Osteoblast (primary cell): ENCODE results near the gene SLC25A21. TPM values are rescaled to one million over a fixed set of nuclear protein-coding genes. Genes with fewer than 3 reads are reported as not detected.

ENCODE experiments used
- DNase-seq: peaks from one replicate; pipeline ENCODE4 v3.0.0; 2011; ENCODE audit warnings: low spot score, mixed read lengths; ENCODE audit not compliant: insufficient read length; ENCODE audit errors: missing footprints
- H2AFZ ChIP-seq: 2 replicates; pipeline ENCODE4 v1.6.0; 2011; ENCODE audit warnings: mild to moderate bottlenecking, low read length
- H3K27ac ChIP-seq: 2 replicates; pipeline ENCODE4 v1.5.1; 2011; ENCODE audit warnings: mild to moderate bottlenecking, low read depth, low read length, moderate library complexity
- H3K27me3 ChIP-seq: 2 replicates; pipeline ENCODE4 v1.6.0; 2012; ENCODE audit warnings: mild to moderate bottlenecking, control low read depth, inconsistent platforms, low read length, moderate library complexity; ENCODE audit not compliant: insufficient read depth
- H3K36me3 ChIP-seq: 2 replicates; pipeline ENCODE4 v1.5.1; 2011; ENCODE audit warnings: mild to moderate bottlenecking, low read length, control low read depth, moderate library complexity; ENCODE audit not compliant: insufficient read depth
- H3K4me1 ChIP-seq: 2 replicates; pipeline ENCODE4 v1.5.1; 2011; ENCODE audit warnings: mild to moderate bottlenecking, low read length, control low read depth, moderate library complexity; ENCODE audit not compliant: insufficient read depth
- H3K4me2 ChIP-seq: 2 replicates; pipeline ENCODE4 v1.6.0; 2011; ENCODE audit warnings: mild to moderate bottlenecking, low read length; ENCODE audit not compliant: insufficient read depth
- H3K4me3 ChIP-seq: fragments of 200-600 bp; sonication (generic); 3 replicates; pipeline ENCODE4 v1.5.1; 2012; ENCODE audit warnings: mild to moderate bottlenecking, low read length, inconsistent platforms; ENCODE audit not compliant: insufficient read depth
- H3K79me2 ChIP-seq: 2 replicates; pipeline ENCODE4 v1.6.0; 2012; ENCODE audit warnings: mild to moderate bottlenecking, low read length, control low read depth, inconsistent platforms; ENCODE audit not compliant: insufficient read depth
- H3K9me3 ChIP-seq: 2 replicates; pipeline ENCODE4 v1.5.1; 2011; ENCODE audit warnings: low read depth, low read length, control low read depth
- H4K20me1 ChIP-seq: 2 replicates; pipeline ENCODE4 v1.6.0; 2012; ENCODE audit warnings: mild to moderate bottlenecking, low read length, control low read depth; ENCODE audit not compliant: insufficient read depth
- CTCF ChIP-seq: IDR thresholded peaks from 2 replicates; pipeline ENCODE4 v1.5.1; 2011; ENCODE audit warnings: mild to moderate bottlenecking, low read depth, low read length, moderate library complexity; ENCODE audit errors: extremely low read depth
- total RNA-seq: library from RNA; depleted of rRNA; stranded (reverse); fragments of >200 nt; gene quantifications from 2 replicates; pipeline ENCODE4 v1.2.3, GENCODE V29; 2012

SLC25A21 gene
- total RNA-seq, 1 donor, result 0.72 TPM

- Histone ChIP-seq H3K4me1 (no peaks in the 10 kb centered on the region), H2AFZ (no peak overlapping the region), H3K36me3 (no peaks in the 10 kb centered on the region), H3K27me3 (no peaks in the 10 kb centered on the region), H3K27ac (no peak overlapping the region), H3K4me2 (no peak overlapping the region), H3K9me3 (no peaks in the 10 kb centered on the region), H4K20me1 (no peaks in the 10 kb centered on the region), H3K4me3 (no peak overlapping the region), H3K79me2 (no peaks in the 10 kb centered on the region)
- DNase-seq, result no peak
- no peak for TF ChIP-seq CTCF
These were observed 288.4 kb downstream of the SLC25A21 start for GRCh38 chr14:36884049-36884448.

GRCh38 chr14:36880276-36880675 lies 292.1 kb downstream of the SLC25A21 start:
- Histone ChIP-seq H3K4me1 (no peaks in the 10 kb centered on the region), H3K36me3 (no peaks in the 10 kb centered on the region), H3K4me3 (no peak overlapping the region), H3K27ac (no peak overlapping the region), H3K4me2 (no peak overlapping the region), H4K20me1 (no peaks in the 10 kb centered on the region), H3K79me2 (no peaks in the 10 kb centered on the region), H3K27me3 (no peaks in the 10 kb centered on the region), H3K9me3 (no peaks in the 10 kb centered on the region), H2AFZ (no peak overlapping the region)
- DNase-seq, result no peak
- TF ChIP-seq CTCF, result no peak

GRCh38 chr14:36879558-36879957 lies 292.8 kb downstream of the SLC25A21 start:
- H2AFZ ChIP-seq, result no peak overlapping the region
- H3K27ac ChIP-seq, result no peak overlapping the region
- no peaks in the 10 kb centered on the region for H3K9me3 ChIP-seq
- H4K20me1 ChIP-seq, result no peaks in the 10 kb centered on the region
- no peaks in the 10 kb centered on the region for H3K79me2 ChIP-seq
- no peaks in the 10 kb centered on the region for H3K27me3 ChIP-seq
- TF ChIP-seq CTCF, result no peak
- no peaks in the 10 kb centered on the region for H3K4me1 ChIP-seq
- DNase-seq, result no peak
- no peak overlapping the region for H3K4me2 ChIP-seq
- H3K4me3 ChIP-seq, result no peak overlapping the region
- no peaks in the 10 kb centered on the region for H3K36me3 ChIP-seq

GRCh38 chr14:36874396-36875138 lies 297.8 kb downstream of the SLC25A21 start:
- H3K9me3 ChIP-seq, result no peaks in the 10 kb centered on the region
- no peak overlapping the region for H3K27ac ChIP-seq
- no peaks in the 10 kb centered on the region for H3K27me3 ChIP-seq
- H3K4me2 ChIP-seq, result no peak overlapping the region
- no peaks in the 10 kb centered on the region for H3K36me3 ChIP-seq
- H4K20me1 ChIP-seq, result no peaks in the 10 kb centered on the region
- H2AFZ ChIP-seq, result no peak overlapping the region
- H3K4me1 ChIP-seq, result no peaks in the 10 kb centered on the region
- no peak overlapping the region for H3K4me3 ChIP-seq
- no peak for TF ChIP-seq CTCF
- no peak for DNase-seq
- no peaks in the 10 kb centered on the region for H3K79me2 ChIP-seq
